ENCODE measurements around the gene RBBP8NL.

- TF ChIP-seq CTCF (IDR thresholded peaks at IDR 0.05; ENCODE audit: extremely low read depth in 1 of 2, insufficient read depth in 1 of 2, low read depth in 1 of 2, low read length in 2 of 2) (no peak), POLR2A (IDR thresholded peaks at IDR 0.05; ENCODE audit: low read depth, low read length) (no peak)
These were observed 42.7 kb upstream of the RBBP8NL start for GRCh38 chr20:62470001-62470400.
